ENCODE measurements around the gene PLCXD3.

The PLCXD3 gene

DNA sequence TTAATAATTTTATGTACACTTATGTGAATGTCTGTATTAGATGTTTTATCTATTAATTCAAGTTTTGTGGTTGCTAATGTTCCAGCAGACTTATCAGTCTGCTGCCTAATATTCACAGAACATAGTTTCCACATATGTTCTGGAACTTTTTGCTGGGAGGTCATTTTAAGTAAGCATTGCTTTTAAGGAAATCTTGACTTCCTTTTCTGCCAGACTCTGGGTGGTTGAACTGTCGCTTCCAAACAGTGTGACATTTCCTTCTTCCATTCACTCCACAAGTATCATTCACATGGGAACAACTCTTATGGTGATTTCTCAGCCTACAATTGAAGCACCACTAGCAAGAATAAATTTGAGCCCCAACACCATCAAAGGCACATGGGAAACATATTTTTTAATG, 82.9 kb downstream of the PLCXD3 start:
- TF ChIP-seq, protein P1, sequence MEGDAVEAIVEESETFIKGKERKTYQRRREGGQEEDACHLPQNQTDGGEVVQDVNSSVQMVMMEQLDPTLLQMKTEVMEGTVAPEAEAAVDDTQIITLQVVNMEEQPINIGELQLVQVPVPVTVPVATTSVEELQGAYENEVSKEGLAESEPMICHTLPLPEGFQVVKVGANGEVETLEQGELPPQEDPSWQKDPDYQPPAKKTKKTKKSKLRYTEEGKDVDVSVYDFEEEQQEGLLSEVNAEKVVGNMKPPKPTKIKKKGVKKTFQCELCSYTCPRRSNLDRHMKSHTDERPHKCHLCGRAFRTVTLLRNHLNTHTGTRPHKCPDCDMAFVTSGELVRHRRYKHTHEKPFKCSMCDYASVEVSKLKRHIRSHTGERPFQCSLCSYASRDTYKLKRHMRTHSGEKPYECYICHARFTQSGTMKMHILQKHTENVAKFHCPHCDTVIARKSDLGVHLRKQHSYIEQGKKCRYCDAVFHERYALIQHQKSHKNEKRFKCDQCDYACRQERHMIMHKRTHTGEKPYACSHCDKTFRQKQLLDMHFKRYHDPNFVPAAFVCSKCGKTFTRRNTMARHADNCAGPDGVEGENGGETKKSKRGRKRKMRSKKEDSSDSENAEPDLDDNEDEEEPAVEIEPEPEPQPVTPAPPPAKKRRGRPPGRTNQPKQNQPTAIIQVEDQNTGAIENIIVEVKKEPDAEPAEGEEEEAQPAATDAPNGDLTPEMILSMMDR (IDR thresholded peaks at IDR 0.05; ENCODE audit: low read depth, low read length), result no peak

DNA sequence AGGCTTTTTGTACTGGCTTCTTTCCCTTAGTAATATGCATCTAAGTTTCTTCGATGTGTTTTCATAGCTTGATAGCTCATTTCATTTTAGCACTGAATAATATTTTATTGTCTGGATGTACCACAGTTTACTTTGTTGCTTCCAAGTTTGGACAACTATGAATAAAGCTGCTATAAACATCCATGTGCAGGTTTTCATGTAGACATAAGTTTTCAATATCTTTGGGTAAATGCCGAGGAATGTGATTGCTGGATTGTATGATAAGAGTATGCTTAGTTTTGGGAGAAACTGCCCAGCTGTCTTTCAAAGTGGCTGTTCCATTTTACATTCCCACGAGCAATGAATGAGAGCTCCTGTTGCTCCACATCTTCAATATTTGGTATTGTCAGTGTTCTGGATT, 84.7 kb downstream of the PLCXD3 start:
- H3K4me3 ChIP-seq (ENCODE audit: low read depth, low read length), result no peak overlapping the region
- TF ChIP-seq, protein P1 (IDR thresholded peaks at IDR 0.05; ENCODE audit: low read depth, low read length), result no peak

More for the DNA sequence above, 82.9 kb downstream of the PLCXD3 start:
- no peak overlapping the region for H3K4me3 ChIP-seq (ENCODE audit: low read depth, low read length)

- TF ChIP-seq, protein P1 (IDR thresholded peaks at IDR 0.05; ENCODE audit: low read depth, low read length), result no peak
- H3K4me3 ChIP-seq (ENCODE audit: low read depth, low read length), result no peak overlapping the region
Measured at GRCh38 chr5:41420492-41421067, 89.8 kb downstream of the PLCXD3 start.

DNA sequence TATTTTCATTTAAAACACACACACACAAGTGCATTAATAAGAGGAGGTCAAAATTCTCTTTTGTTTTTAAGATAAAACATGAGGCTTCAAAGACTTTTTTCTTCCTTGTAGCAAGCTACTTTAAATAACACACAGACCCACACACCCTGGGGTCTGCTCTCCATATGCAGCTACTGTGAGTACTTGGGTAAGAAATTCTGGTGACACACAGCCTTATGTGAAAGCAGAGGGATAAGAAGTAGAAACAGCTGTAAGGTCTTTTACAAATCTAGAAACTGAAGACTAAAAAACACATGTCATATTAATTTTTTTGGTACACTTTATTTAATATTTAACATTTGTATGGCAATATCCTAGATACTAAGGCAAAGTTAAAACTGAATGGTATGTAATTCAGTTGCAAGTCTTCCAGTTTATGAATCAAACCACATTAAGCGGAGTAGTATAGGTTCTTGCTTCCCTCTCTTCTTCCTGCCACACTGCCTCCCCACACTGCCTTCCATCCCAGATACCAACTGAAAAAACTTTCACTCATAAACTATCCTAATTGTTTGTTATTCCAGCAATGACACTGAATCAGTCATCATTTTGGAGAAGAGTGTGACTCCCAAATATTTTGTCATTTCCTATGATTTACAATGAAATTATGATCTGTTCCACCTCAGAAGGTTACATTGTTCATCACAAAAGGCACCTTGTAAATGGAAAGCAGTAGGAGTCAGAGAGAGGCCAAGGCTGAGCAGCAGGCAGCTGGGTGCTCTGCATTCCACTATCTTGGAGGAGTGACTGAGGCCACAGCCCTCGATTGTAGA, 92.0 kb downstream of the PLCXD3 start:
- TF ChIP-seq, protein P1 (IDR thresholded peaks at IDR 0.05; ENCODE audit: low read depth, low read length), result no peak
- no peak overlapping the region for H3K4me3 ChIP-seq (ENCODE audit: low read depth, low read length)

- TF ChIP-seq, protein P1 (IDR thresholded peaks at IDR 0.05; ENCODE audit: low read depth, low read length), result no peak
- H3K4me3 ChIP-seq (ENCODE audit: low read depth, low read length), result no peak overlapping the region
Measured at GRCh38 chr5:41416336-41416735, 94.1 kb downstream of the PLCXD3 start.

- TF ChIP-seq, protein P1 (IDR thresholded peaks at IDR 0.05; ENCODE audit: low read depth, low read length), result no peak
- no peak overlapping the region for H3K4me3 ChIP-seq (ENCODE audit: low read depth, low read length)
Measured at GRCh38 chr5:41415242-41415641, 95.2 kb downstream of the PLCXD3 start.

DNA sequence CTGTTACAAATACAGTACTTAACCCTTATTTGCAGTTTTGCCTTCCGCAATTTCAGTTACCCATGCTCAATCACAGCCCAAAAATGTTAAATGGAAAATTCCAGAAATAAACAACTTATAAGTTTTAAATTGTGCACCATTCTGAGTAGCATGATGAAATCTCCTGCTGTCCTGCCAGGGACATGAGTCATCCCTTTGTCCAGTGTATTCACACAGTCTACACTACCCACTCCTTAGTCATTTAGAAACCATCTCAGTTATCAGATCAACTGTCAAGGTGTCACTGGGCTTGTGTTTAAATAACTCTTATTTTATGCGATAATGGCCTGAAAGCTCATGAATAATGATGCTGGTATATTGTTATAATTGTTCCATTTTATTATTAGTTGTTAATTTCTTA, 95.8 kb downstream of the PLCXD3 start:
- TF ChIP-seq, protein P1 (IDR thresholded peaks at IDR 0.05; ENCODE audit: low read depth, low read length), result no peak
- H3K4me3 ChIP-seq (ENCODE audit: low read depth, low read length), result no peak overlapping the region
